Measurements from ENCODE around the gene RALGPS1.

Gene RALGPS1

GRCh38 chr9:127131871-127132270, 217.3 kb downstream of the RALGPS1 start:
- Histone ChIP-seq H3K36me3 (ENCODE audit: control insufficient read depth in 4 of 4, insufficient read depth in 4 of 4, low read length in 3 of 4) (no peaks in the 10 kb centered on the region), H3K27me3 (replicated peaks in 2 of 5; ENCODE audit: control insufficient read depth in 4 of 5, insufficient read depth in 5 of 5, low read length in 4 of 5) (peaks cover 0 to 5% (median 3%) of the 10 kb centered on the region in 5 experiments), H3K9me3 (ENCODE audit: control extremely low read depth in 1 of 5, control insufficient read depth in 4 of 5, insufficient read depth in 2 of 5, low read depth in 1 of 5, low read length in 4 of 5) (no peaks in the 10 kb centered on the region), H3K4me1 (ENCODE audit: control extremely low read depth in 1 of 4, control insufficient read depth in 4 of 4, insufficient read depth in 4 of 4, low read length in 3 of 4) (no peaks in the 10 kb centered on the region), H3K4me3 (ENCODE audit: control insufficient read depth in 1 of 7, extremely low read depth in 1 of 7, insufficient read depth in 4 of 7, low read depth in 2 of 7, low read length in 6 of 7) (no peak overlapping the region), H3K27ac (ENCODE audit: insufficient read depth in 1 of 2, low read depth in 1 of 2, low read length in 2 of 2, poor library complexity in 1 of 2, severe bottlenecking in 2 of 2) (no peak overlapping the region)
- CTCF ChIA-PET = no interaction called here
- no peak for DNase-seq
- WGBS (ENCODE audit: insufficient coverage) = 78% methylated on average over 5 of the region's 6 CpGs
- POLR2A ChIA-PET = no interaction called here

- no peaks in the 10 kb centered on the region for H3K36me3 ChIP-seq (ENCODE audit: control insufficient read depth in 4 of 4, insufficient read depth in 4 of 4, low read length in 3 of 4)
- ChIA-PET POLR2A (no interaction called here), CTCF (no interaction called here)
- H3K27ac ChIP-seq (ENCODE audit: insufficient read depth in 1 of 2, low read depth in 1 of 2, low read length in 2 of 2, poor library complexity in 1 of 2, severe bottlenecking in 2 of 2) = no peak overlapping the region
- no peaks in the 10 kb centered on the region for H3K9me3 ChIP-seq (ENCODE audit: control extremely low read depth in 1 of 5, control insufficient read depth in 4 of 5, insufficient read depth in 2 of 5, low read depth in 1 of 5, low read length in 4 of 5)
- WGBS (ENCODE audit: insufficient coverage) = 100% methylated on average over 3 of the region's 4 CpGs
- H3K4me1 ChIP-seq (ENCODE audit: control extremely low read depth in 1 of 4, control insufficient read depth in 4 of 4, insufficient read depth in 4 of 4, low read length in 3 of 4) = no peaks in the 10 kb centered on the region
- no peak for DNase-seq
- H3K4me3 ChIP-seq (ENCODE audit: control insufficient read depth in 1 of 7, extremely low read depth in 1 of 7, insufficient read depth in 4 of 7, low read depth in 2 of 7, low read length in 6 of 7) = no peak overlapping the region
- peaks cover 0 to 6% (median 1%) of the 10 kb centered on the region in 5 experiments for H3K27me3 ChIP-seq (replicated peaks in 2 of 5; ENCODE audit: control insufficient read depth in 4 of 5, insufficient read depth in 5 of 5, low read length in 4 of 5)
Observed at GRCh38 chr9:127132375-127132774, 217.8 kb downstream of the RALGPS1 start.

- CTCF ChIA-PET = no interaction called here
- H3K36me3 ChIP-seq (ENCODE audit: control insufficient read depth in 4 of 4, insufficient read depth in 4 of 4, low read length in 3 of 4) = no peaks in the 10 kb centered on the region
- WGBS (ENCODE audit: insufficient coverage) = 95% methylated on average over 6 of the region's 15 CpGs
- no peak overlapping the region for H3K4me3 ChIP-seq (ENCODE audit: control insufficient read depth in 1 of 7, extremely low read depth in 1 of 7, insufficient read depth in 4 of 7, low read depth in 2 of 7, low read length in 6 of 7)
- H3K27ac ChIP-seq (ENCODE audit: insufficient read depth in 1 of 2, low read depth in 1 of 2, low read length in 2 of 2, poor library complexity in 1 of 2, severe bottlenecking in 2 of 2) = no peak overlapping the region
- POLR2A ChIA-PET = interaction anchor here (0.7 kb wide), 1 partner anchor 51 kb away, joined by 3 read pairs; no protein-coding TSS in a partner anchor
- no peaks in the 10 kb centered on the region for H3K9me3 ChIP-seq (ENCODE audit: control extremely low read depth in 1 of 5, control insufficient read depth in 4 of 5, insufficient read depth in 2 of 5, low read depth in 1 of 5, low read length in 4 of 5)
- peaks cover 0 to 6% (median 0%) of the 10 kb centered on the region in 5 experiments for H3K27me3 ChIP-seq (replicated peaks in 2 of 5; ENCODE audit: control insufficient read depth in 4 of 5, insufficient read depth in 5 of 5, low read length in 4 of 5)
- DNase-seq = no peak
- H3K4me1 ChIP-seq (ENCODE audit: control extremely low read depth in 1 of 4, control insufficient read depth in 4 of 4, insufficient read depth in 4 of 4, low read length in 3 of 4) = no peaks in the 10 kb centered on the region
Observed at GRCh38 chr9:127132921-127133647, 218.5 kb downstream of the RALGPS1 start.

- Histone ChIP-seq H3K36me3 (ENCODE audit: control insufficient read depth in 4 of 4, insufficient read depth in 4 of 4, low read length in 3 of 4) (no peaks in the 10 kb centered on the region), H3K27ac (ENCODE audit: insufficient read depth in 1 of 2, low read depth in 1 of 2, low read length in 2 of 2, poor library complexity in 1 of 2, severe bottlenecking in 2 of 2) (no peak overlapping the region), H3K9me3 (ENCODE audit: control extremely low read depth in 1 of 5, control insufficient read depth in 4 of 5, insufficient read depth in 2 of 5, low read depth in 1 of 5, low read length in 4 of 5) (no peaks in the 10 kb centered on the region), H3K4me3 (ENCODE audit: control insufficient read depth in 1 of 7, extremely low read depth in 1 of 7, insufficient read depth in 4 of 7, low read depth in 2 of 7, low read length in 6 of 7) (no peak overlapping the region), H3K4me1 (ENCODE audit: control extremely low read depth in 1 of 4, control insufficient read depth in 4 of 4, insufficient read depth in 4 of 4, low read length in 3 of 4) (no peaks in the 10 kb centered on the region), H3K27me3 (replicated peaks in 2 of 5; ENCODE audit: control insufficient read depth in 4 of 5, insufficient read depth in 5 of 5, low read length in 4 of 5) (peaks cover 0 to 8% (median 0%) of the 10 kb centered on the region in 5 experiments)
- POLR2A ChIA-PET = interaction anchor here (0.7 kb wide), 1 partner anchor 51 kb away, joined by 3 read pairs; no protein-coding TSS in a partner anchor
- 92% methylated on average over 10 of the region's 13 CpGs for WGBS (ENCODE audit: insufficient coverage)
- no peak for DNase-seq
- CTCF ChIA-PET = interaction anchor here (0.7 kb wide), 1 partner anchor 234 kb away, joined by 3 read pairs; no protein-coding TSS in a partner anchor
Observed at GRCh38 chr9:127133739-127134167, 219.2 kb downstream of the RALGPS1 start.

- ChIA-PET POLR2A (no interaction called here), CTCF (interaction anchor here (1.1 kb wide), 1 partner anchor 170 kb away, joined by 3 read pairs; no protein-coding TSS in a partner anchor)
- H3K27me3 ChIP-seq (replicated peaks in 2 of 5; ENCODE audit: control insufficient read depth in 4 of 5, insufficient read depth in 5 of 5, low read length in 4 of 5) = peaks cover 0 to 6% (median 0%) of the 10 kb centered on the region in 5 experiments
- H3K4me3 ChIP-seq (ENCODE audit: control insufficient read depth in 1 of 7, extremely low read depth in 1 of 7, insufficient read depth in 4 of 7, low read depth in 2 of 7, low read length in 6 of 7) = no peak overlapping the region
- no peaks in the 10 kb centered on the region for H3K4me1 ChIP-seq (ENCODE audit: control extremely low read depth in 1 of 4, control insufficient read depth in 4 of 4, insufficient read depth in 4 of 4, low read length in 3 of 4)
- 100% methylated on average over 2 of the region's 4 CpGs for WGBS (ENCODE audit: insufficient coverage)
- no peaks in the 10 kb centered on the region for H3K9me3 ChIP-seq (ENCODE audit: control extremely low read depth in 1 of 5, control insufficient read depth in 4 of 5, insufficient read depth in 2 of 5, low read depth in 1 of 5, low read length in 4 of 5)
- H3K27ac ChIP-seq (ENCODE audit: insufficient read depth in 1 of 2, low read depth in 1 of 2, low read length in 2 of 2, poor library complexity in 1 of 2, severe bottlenecking in 2 of 2) = no peak overlapping the region
- H3K36me3 ChIP-seq (ENCODE audit: control insufficient read depth in 4 of 4, insufficient read depth in 4 of 4, low read length in 3 of 4) = no peaks in the 10 kb centered on the region
- no peak for DNase-seq
Observed at GRCh38 chr9:127135056-127135745, 220.6 kb downstream of the RALGPS1 start.

GRCh38 chr9:127136081-127136879, 221.7 kb downstream of the RALGPS1 start:
- Histone ChIP-seq H3K27ac (ENCODE audit: insufficient read depth in 1 of 2, low read depth in 1 of 2, low read length in 2 of 2, poor library complexity in 1 of 2, severe bottlenecking in 2 of 2) (no peak overlapping the region), H3K36me3 (ENCODE audit: control insufficient read depth in 4 of 4, insufficient read depth in 4 of 4, low read length in 3 of 4) (no peaks in the 10 kb centered on the region), H3K4me1 (ENCODE audit: control extremely low read depth in 1 of 4, control insufficient read depth in 4 of 4, insufficient read depth in 4 of 4, low read length in 3 of 4) (no peaks in the 10 kb centered on the region), H3K27me3 (replicated peaks in 2 of 5; ENCODE audit: control insufficient read depth in 4 of 5, insufficient read depth in 5 of 5, low read length in 4 of 5) (peaks cover 0 to 6% (median 0%) of the 10 kb centered on the region in 5 experiments), H3K9me3 (ENCODE audit: control extremely low read depth in 1 of 5, control insufficient read depth in 4 of 5, insufficient read depth in 2 of 5, low read depth in 1 of 5, low read length in 4 of 5) (no peaks in the 10 kb centered on the region), H3K4me3 (ENCODE audit: control insufficient read depth in 1 of 7, extremely low read depth in 1 of 7, insufficient read depth in 4 of 7, low read depth in 2 of 7, low read length in 6 of 7) (no peak overlapping the region)
- CTCF ChIA-PET = no interaction called here
- no peak for DNase-seq
- 93% methylated on average over 7 of the region's 8 CpGs for WGBS (ENCODE audit: insufficient coverage)
- POLR2A ChIA-PET = no interaction called here
